Caki2 (cell line): ENCODE data around the gene CDCA3. TPM values are rescaled to one million over a fixed set of nuclear protein-coding genes. Genes with fewer than 3 reads are reported as not detected.
"Not testable (repeated sequence)": the region's sequence is repeated elsewhere in the genome, so short reads cannot be mapped to it uniquely, and the experiment has no call there.

Experiments used
- DNase-seq: peaks from one replicate; pipeline ENCODE4 v3.0.0-alpha.2; 2015; ENCODE audit warnings: low read depth
- in situ Hi-C: cut with HindIII; loops from 2 replicates; pipeline ENCODE4 v1.10.0; 2016; ENCODE audit warnings: low sequenced_read_pairs, low pct_unique_long_range_greater_than_20kb, mixed read lengths
- total RNA-seq: library from RNA; depleted of rRNA; stranded (reverse); fragments of >200 nt; shearing (Covaris generic); gene quantifications from 2 replicates; pipeline ENCODE4 v1.2.3, GENCODE V29; 2014; ENCODE audit warnings: low replicate concordance

The CDCA3 gene
- total RNA-seq, 1 experiment from 2014 or later, result 216 TPM

GRCh38 chr12:6874015-6874368 lies 22.9 kb upstream of the CDCA3 start:
- in situ Hi-C loops, DNase-seq: not testable (repeated sequence)

- in situ Hi-C loops, result no loop called here
- peak; percentile 96 for DNase-seq
Measured at GRCh38 chr12:6873094-6874014, 22.3 kb upstream of the CDCA3 start, which contains the start of gene SPSB2. TSS of gene SPSB2 (minus strand) at chr12:6873303. CDS start at chr12:6872901, 402 bp downstream.

GRCh38 chr12:6872073-6873048 lies 21.3 kb upstream of the CDCA3 start:
- DNase-seq, result peak; percentile 83
- in situ Hi-C loops, result no loop called here

- in situ Hi-C loops, result no loop called here
- peak; percentile 81 for DNase-seq
Measured at GRCh38 chr12:6871052-6871957, 20.2 kb upstream of the CDCA3 start.

GRCh38 chr12:6870304-6870703 lies 19.2 kb upstream of the CDCA3 start:
- DNase-seq, in situ Hi-C loops: not testable (repeated sequence)

- DNase-seq, result peak; percentile 79
- in situ Hi-C loops, result no loop called here
Measured at GRCh38 chr12:6869049-6870021, 18.2 kb upstream of the CDCA3 start.

GRCh38 chr12:6868211-6869048 lies 17.3 kb upstream of the CDCA3 start:
- peak; percentile 40 for DNase-seq
- in situ Hi-C loops, result no loop called here

GRCh38 chr12:6867413-6868210 lies 16.5 kb upstream of the CDCA3 start, which contains the start of gene TPI1:
TSS of gene TPI1 (plus strand) at chr12:6867531. CDS start at chr12:6867567, 36 bp downstream.
- DNase-seq, result peak; percentile 65
- in situ Hi-C loops, result no loop called here

- in situ Hi-C loops, result no loop called here
Measured at GRCh38 chr12:6866920-6867412, 15.9 kb upstream of the CDCA3 start.

GRCh38 chr12:6866163-6866919 lies 15.3 kb upstream of the CDCA3 start:
- in situ Hi-C loops, result no loop called here
- DNase-seq, result no peak

More at GRCh38 chr12:6866920-6867412, 15.9 kb upstream of the CDCA3 start:
- peak; percentile 52 for DNase-seq

- DNase-seq, in situ Hi-C loops: not testable (repeated sequence)
Measured at GRCh38 chr12:6865307-6865706, 14.2 kb upstream of the CDCA3 start.

GRCh38 chr12:6863586-6864321 lies 12.7 kb upstream of the CDCA3 start:
- in situ Hi-C loops, result no loop called here
- no peak for DNase-seq

- in situ Hi-C loops, result no loop called here
Measured at GRCh38 chr12:6863033-6863432, 11.9 kb upstream of the CDCA3 start.

GRCh38 chr12:6861391-6861790 lies 10.3 kb upstream of the CDCA3 start:
- DNase-seq, result no peak
- in situ Hi-C loops, result no loop called here

More at GRCh38 chr12:6863033-6863432, 11.9 kb upstream of the CDCA3 start:
- no peak for DNase-seq
